Measurements from ENCODE around the gene RFX4. TPM values are rescaled to one million over a fixed set of nuclear protein-coding genes. Genes with fewer than 3 reads are reported as not detected.

RFX4 gene
- total RNA-seq, 2 experiments from 2014 or later, result not detected

DNA sequence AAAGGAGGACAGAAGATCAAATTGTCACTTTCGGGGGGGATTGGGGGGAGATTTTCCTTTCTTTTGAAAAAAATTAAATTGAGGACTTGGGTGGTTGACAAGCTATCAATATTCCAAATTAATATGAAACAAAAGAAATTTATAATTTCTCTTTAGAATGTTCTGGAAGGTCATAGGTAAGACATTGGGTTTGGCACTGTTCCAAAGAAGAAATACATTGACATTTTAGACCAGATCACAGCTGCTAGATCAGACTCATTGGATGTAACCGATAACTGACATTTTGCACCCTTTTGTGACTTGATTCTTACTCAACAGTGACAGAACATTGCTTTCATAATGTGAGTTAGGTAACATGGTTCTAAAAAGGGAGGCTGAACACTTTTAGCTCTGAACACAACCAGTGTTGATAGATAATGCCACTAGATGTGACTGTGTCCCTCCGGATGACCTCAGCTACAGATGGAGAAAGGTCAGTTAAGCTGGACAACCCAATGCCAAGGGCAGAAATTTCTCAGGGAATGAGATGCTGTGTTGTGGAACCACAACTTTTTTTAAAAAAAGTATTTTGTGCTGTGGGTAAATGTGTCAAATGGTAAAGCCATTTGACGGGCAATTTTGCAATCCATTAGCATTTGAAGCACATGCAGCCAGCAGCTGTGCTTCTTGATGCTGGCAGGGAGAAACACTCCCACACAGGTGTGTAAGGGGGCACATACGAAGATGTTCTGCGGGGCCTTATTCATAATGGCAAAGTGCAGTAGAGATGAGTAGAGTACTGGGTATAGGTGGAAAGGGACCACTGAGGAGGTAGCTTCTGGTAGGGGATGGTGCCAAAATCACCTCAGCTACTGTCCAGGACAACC, 62.9 kb downstream of the RFX4 start:
- H3K27ac Mint-ChIP-seq, result no peak overlapping the region
- H3K9me3 Mint-ChIP-seq, result no peaks in the 10 kb centered on the region
- ATAC-seq (ENCODE audit: low read depth), result no peak
- no peaks in the 10 kb centered on the region for H3K36me3 Mint-ChIP-seq
- no peak overlapping the region for H3K4me3 Mint-ChIP-seq
- no peaks in the 10 kb centered on the region for H3K4me1 Mint-ChIP-seq
- POLR2A ChIA-PET, result no interaction called here
- no peak for DNase-seq
- H3K27me3 Mint-ChIP-seq, result peaks cover 14% of the 10 kb centered on the region

DNA sequence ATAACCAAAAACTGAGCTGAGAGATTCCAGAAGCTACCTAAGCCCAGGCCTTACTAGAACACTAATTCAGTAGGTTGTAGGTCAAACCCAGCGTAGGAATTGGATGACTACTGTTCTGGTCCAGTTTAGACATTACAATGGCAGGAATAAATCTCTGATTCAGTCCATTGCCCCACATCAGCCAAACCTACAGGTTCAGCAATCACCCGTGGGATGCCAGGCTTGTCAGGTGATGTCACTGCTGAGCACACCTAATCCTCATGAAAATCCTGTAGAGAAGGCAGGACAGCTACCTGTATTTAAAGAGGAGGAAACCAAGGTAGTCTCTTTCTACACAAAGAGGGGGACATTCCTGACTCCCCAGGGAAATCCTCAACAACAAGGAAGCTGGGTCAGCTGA, 63.7 kb downstream of the RFX4 start:
- no peak for DNase-seq
- Mint-ChIP-seq H3K36me3 (no peaks in the 10 kb centered on the region), H3K4me3 (no peak overlapping the region), H3K4me1 (no peaks in the 10 kb centered on the region), H3K27me3 (peaks cover 11% of the 10 kb centered on the region), H3K9me3 (no peaks in the 10 kb centered on the region), H3K27ac (no peak overlapping the region)
- no peak for ATAC-seq (ENCODE audit: low read depth)
- POLR2A ChIA-PET, result interaction anchor here (0.6 kb wide), 1 partner anchor 103 kb away, joined by 4 read pairs; no protein-coding TSS in a partner anchor

DNA sequence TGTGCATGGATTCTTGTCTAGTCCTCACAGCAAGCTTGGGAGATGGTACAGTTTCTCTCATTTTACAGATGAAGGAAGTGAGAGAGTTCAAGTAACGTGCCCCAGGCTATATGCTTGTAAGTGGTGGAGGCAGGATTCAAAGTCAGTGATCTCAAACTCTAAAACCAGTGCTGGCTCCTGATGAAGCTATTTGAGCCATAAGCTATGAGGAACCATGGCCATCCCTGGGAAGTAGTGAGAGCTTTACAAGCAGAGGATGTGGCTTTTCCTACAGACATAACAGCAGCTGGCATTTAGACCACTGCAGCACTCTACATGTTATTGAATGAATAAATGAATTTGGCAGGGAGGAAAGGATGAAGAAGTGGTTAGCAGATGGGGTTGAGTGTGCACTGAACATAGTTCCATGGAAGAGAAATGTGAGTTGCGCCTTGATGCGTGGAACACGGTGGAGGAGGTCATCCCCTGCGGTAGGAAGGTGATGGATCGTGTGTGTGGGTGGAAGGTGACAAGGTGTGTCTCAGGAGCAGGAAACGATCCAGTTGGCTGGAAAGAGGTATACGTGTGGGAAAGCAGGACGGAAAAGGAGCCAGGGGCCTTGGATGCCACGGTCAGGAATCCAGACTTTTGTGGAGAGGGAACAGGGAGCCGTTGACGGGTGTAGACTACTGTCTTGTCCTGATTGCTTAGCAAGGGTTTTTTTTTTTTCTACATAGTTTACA, 65.2 kb downstream of the RFX4 start:
- no peak for ATAC-seq (ENCODE audit: low read depth)
- no peaks in the 10 kb centered on the region for H3K4me1 Mint-ChIP-seq
- H3K27ac Mint-ChIP-seq, result no peak overlapping the region
- no peaks in the 10 kb centered on the region for H3K9me3 Mint-ChIP-seq
- no peak overlapping the region for H3K4me3 Mint-ChIP-seq
- no peaks in the 10 kb centered on the region for H3K36me3 Mint-ChIP-seq
- H3K27me3 Mint-ChIP-seq, result peaks cover 7% of the 10 kb centered on the region
- POLR2A ChIA-PET, result no interaction called here
- DNase-seq, result no peak

- Mint-ChIP-seq H3K36me3 (no peaks in the 10 kb centered on the region), H3K27me3 (peaks cover 7% of the 10 kb centered on the region), H3K27ac (no peak overlapping the region), H3K4me1 (no peaks in the 10 kb centered on the region), H3K9me3 (no peaks in the 10 kb centered on the region), H3K4me3 (no peak overlapping the region)
- POLR2A ChIA-PET, result no interaction called here
- no peak for ATAC-seq (ENCODE audit: low read depth)
- no peak for DNase-seq
Measured at GRCh38 chr12:106648736-106649135, 65.9 kb downstream of the RFX4 start.

GRCh38 chr12:106651552-106651951, 68.7 kb downstream of the RFX4 start:
- Mint-ChIP-seq H3K36me3 (no peaks in the 10 kb centered on the region), H3K27me3 (peaks cover 9% of the 10 kb centered on the region), H3K27ac (no peak overlapping the region), H3K4me3 (no peak overlapping the region), H3K4me1 (no peaks in the 10 kb centered on the region), H3K9me3 (no peaks in the 10 kb centered on the region)
- POLR2A ChIA-PET, result no interaction called here
- DNase-seq, result no peak
- ATAC-seq (ENCODE audit: low read depth), result no peak

DNA sequence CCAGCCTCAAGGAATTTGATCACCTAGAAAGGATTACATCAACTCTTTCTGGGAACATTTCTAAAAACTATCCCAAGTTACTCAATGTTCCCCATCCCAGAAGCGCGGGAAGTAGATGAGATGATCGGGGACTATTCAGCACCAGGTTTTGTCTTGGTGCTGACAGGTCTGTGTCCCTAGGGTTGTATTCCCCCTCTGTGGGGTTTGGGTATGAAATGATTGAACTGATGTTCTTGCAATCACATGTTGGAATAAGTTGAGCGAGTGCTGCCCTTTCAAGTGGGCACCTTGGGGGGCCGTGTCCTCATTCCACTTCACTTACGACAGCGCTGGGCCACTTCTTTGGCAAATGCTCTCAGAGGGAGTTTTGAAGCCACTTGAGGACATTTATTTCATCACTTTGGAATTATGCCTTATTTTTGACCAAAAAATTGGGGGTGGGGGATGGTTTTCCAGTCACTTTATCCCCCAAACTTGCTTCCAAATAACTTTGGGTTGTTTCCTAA, 69.8 kb downstream of the RFX4 start:
- Mint-ChIP-seq H3K27ac (no peak overlapping the region), H3K36me3 (no peaks in the 10 kb centered on the region), H3K4me3 (no peak overlapping the region), H3K9me3 (no peaks in the 10 kb centered on the region), H3K4me1 (no peaks in the 10 kb centered on the region), H3K27me3 (peaks cover 12% of the 10 kb centered on the region)
- POLR2A ChIA-PET, result no interaction called here
- DNase-seq (no peak), ATAC-seq (ENCODE audit: low read depth) (no peak)

- DNase-seq, result no peak
- no peak overlapping the region for H3K27ac Mint-ChIP-seq
- no peak for ATAC-seq (ENCODE audit: low read depth)
- POLR2A ChIA-PET, result no interaction called here
- H3K27me3 Mint-ChIP-seq, result peaks cover 14% of the 10 kb centered on the region
- peaks cover 2% of the 10 kb centered on the region for H3K9me3 Mint-ChIP-seq
- no peaks in the 10 kb centered on the region for H3K4me1 Mint-ChIP-seq
- no peak overlapping the region for H3K4me3 Mint-ChIP-seq
- no peaks in the 10 kb centered on the region for H3K36me3 Mint-ChIP-seq
Measured at GRCh38 chr12:106655577-106655976, 72.8 kb downstream of the RFX4 start.

DNA sequence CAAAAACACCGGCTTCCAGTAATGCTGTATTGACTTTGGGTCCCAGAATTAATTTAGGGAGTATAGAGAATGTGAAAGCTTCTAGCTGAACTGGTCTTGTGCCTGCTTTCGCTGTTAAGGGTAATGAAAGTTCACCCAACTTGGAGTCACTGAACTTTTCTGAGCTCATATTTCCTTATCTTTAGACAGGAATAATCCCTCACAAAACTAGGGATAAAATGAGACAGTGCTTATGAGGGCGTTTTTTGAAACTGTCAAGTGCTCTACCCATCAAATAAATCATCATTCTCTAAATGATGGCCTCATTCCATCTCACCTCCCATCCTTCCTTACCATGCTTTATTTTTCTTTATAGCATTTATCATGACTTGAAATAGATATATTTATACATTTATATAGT, 74.7 kb downstream of the RFX4 start:
- POLR2A ChIA-PET, result no interaction called here
- Mint-ChIP-seq H3K9me3 (peaks cover 9% of the 10 kb centered on the region), H3K27ac (no peak overlapping the region), H3K4me1 (no peaks in the 10 kb centered on the region), H3K36me3 (no peaks in the 10 kb centered on the region), H3K4me3 (no peak overlapping the region), H3K27me3 (peaks cover 14% of the 10 kb centered on the region)
- no peak for ATAC-seq (ENCODE audit: low read depth)
- no peak for DNase-seq

- peaks cover 25% of the 10 kb centered on the region for H3K9me3 Mint-ChIP-seq
- DNase-seq, result no peak
- ATAC-seq (ENCODE audit: low read depth), result no peak
- no peaks in the 10 kb centered on the region for H3K4me1 Mint-ChIP-seq
- no peaks in the 10 kb centered on the region for H3K36me3 Mint-ChIP-seq
- H3K27ac Mint-ChIP-seq, result no peak overlapping the region
- POLR2A ChIA-PET, result no interaction called here
- H3K27me3 Mint-ChIP-seq, result peaks cover 20% of the 10 kb centered on the region
- no peak overlapping the region for H3K4me3 Mint-ChIP-seq
Measured at GRCh38 chr12:106663385-106663784, 80.6 kb downstream of the RFX4 start.

- Mint-ChIP-seq H3K27me3 (peaks cover 39% of the 10 kb centered on the region), H3K4me3 (no peak overlapping the region), H3K9me3 (peaks cover 9% of the 10 kb centered on the region), H3K36me3 (no peaks in the 10 kb centered on the region), H3K4me1 (no peaks in the 10 kb centered on the region), H3K27ac (no peak overlapping the region)
- ATAC-seq (ENCODE audit: low read depth) (no peak), DNase-seq (no peak)
- POLR2A ChIA-PET, result no interaction called here
Measured at GRCh38 chr12:106669216-106669615, 86.4 kb downstream of the RFX4 start.

DNA sequence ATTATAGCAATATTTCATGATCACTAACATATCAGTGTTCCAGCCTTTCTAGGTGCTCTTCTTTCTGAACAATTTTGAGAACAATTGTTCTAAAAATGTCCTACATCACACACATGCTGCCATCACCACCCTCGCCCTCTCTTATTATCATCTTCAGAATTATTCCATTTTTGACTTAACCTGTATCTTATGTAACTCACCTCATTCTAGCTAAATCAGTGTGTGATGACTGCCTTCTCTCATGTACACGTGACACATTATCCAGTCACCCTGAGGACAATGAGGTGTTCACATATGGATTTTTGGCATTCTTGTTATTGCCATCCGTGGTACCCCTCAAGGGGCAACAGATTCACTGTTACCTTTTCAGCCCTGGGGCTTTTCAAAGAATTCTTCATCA, 87.3 kb downstream of the RFX4 start:
- Mint-ChIP-seq H3K27me3 (peaks cover 36% of the 10 kb centered on the region), H3K27ac (no peak overlapping the region), H3K4me1 (no peaks in the 10 kb centered on the region), H3K36me3 (no peaks in the 10 kb centered on the region), H3K4me3 (no peak overlapping the region), H3K9me3 (peaks cover 1% of the 10 kb centered on the region)
- POLR2A ChIA-PET, result no interaction called here
- ATAC-seq (ENCODE audit: low read depth) (no peak), DNase-seq (no peak)

DNA sequence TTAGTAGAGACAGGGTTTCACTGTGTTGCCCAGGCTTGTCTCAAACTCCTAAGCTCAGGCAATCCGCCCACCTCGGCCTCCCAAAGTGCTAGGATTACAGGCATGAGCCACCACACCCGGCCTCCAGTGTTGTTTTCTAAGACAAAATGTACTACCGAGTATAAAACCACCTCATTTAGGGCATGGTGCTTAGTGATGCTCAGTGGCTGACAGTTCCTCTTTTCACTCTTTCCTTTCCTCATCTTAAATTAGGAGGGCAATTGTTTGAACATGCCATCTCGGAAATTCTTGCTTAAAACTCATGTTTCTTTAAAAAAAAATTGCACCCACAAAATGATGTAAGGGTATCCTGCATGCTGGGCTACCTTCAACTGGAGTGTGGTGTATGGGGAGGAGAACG, 89.0 kb downstream of the RFX4 start:
- peaks cover 1% of the 10 kb centered on the region for H3K9me3 Mint-ChIP-seq
- no peak overlapping the region for H3K4me3 Mint-ChIP-seq
- no peak overlapping the region for H3K27ac Mint-ChIP-seq
- ATAC-seq (ENCODE audit: low read depth) (no peak), DNase-seq (no peak)
- H3K36me3 Mint-ChIP-seq, result no peaks in the 10 kb centered on the region
- peaks cover 28% of the 10 kb centered on the region for H3K27me3 Mint-ChIP-seq
- POLR2A ChIA-PET, result no interaction called here
- no peaks in the 10 kb centered on the region for H3K4me1 Mint-ChIP-seq

GRCh38 chr12:106672314-106673025, 89.7 kb downstream of the RFX4 start:
- DNase-seq (no peak), ATAC-seq (ENCODE audit: low read depth) (no peak)
- Mint-ChIP-seq H3K27ac (no peak overlapping the region), H3K9me3 (peaks cover 1% of the 10 kb centered on the region), H3K4me3 (no peak overlapping the region), H3K27me3 (peaks cover 25% of the 10 kb centered on the region), H3K4me1 (no peaks in the 10 kb centered on the region), H3K36me3 (no peaks in the 10 kb centered on the region)
- POLR2A ChIA-PET, result no interaction called here

All from activated naive CD8-positive, alpha-beta T cell treated with anti-CD3 and anti-CD28 coated beads, Interleukin-2, amount 10 ng/mL, durations not matched to agents 7 days and 5 days (primary cell).